ENCODE results near the gene SLC39A9.

The SLC39A9 gene, protein sequence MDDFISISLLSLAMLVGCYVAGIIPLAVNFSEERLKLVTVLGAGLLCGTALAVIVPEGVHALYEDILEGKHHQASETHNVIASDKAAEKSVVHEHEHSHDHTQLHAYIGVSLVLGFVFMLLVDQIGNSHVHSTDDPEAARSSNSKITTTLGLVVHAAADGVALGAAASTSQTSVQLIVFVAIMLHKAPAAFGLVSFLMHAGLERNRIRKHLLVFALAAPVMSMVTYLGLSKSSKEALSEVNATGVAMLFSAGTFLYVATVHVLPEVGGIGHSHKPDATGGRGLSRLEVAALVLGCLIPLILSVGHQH

GRCh38 chr14:69398053-69398817 lies at the start of gene SLC39A9, which contains the start of gene ERH:
TSS of gene SLC39A9 (plus strand) at chr14:69398692. CDS start at chr14:69399370, 678 bp downstream.
TSS of gene ERH (minus strand) at chr14:69398299. CDS start at chr14:69398233, 66 bp downstream.
- DNase-seq (ENCODE audit: low spot score) = peak; percentile 99

DNA sequence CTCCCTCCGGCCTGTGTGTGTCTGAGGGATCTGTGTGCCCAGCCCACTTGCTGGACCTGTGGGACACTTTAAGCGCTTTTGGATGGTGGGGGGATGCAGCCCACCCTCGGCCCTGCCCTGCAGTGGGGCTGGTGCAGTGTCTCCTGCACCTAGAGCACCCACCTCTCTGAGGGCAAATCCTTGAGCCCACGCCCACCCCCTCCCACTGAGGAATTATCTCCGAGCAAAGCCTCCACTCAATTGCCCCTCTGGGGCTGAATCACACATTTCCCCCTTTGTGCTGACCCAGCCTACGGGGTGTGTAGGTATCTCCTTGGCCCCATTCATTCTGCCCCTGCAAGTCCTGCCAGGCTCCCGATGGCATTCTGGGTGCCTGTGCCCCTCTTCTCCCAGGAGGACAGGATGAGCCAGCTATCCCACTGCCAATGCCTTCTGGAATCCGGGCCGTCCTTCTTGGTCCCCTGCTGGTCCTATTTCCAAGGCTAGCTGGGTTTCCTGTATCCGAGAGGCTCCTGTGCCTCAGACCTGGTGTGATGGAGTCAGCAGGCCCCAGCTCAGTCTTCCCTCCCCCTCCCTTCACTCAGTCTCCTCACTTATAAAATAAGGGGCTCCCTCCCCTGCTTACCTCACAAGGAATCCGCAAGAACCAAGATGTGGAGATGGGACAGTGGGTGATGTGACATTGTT lies 49.3 kb upstream of the SLC39A9 start:
- no peak for DNase-seq (ENCODE audit: low spot score)

DNA sequence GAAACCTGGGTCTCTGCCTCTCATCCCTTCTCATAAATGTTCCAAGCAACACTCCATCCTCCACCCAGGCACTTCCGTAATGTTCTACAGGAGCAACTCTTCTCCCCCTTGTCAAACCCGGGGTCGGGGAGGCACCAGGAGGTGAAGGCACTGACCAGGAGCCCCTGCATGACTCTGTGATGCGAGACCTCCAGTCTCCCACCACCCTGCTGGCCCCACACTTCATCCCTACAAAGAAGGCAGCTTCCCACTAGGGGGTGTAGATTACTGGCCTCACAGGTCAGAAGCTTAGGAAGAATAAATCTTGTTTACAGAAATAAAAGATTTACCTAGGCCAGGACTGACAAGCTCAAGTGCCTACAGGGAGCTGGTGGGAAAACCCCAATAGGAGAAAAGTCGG lies 47.6 kb upstream of the SLC39A9 start:
- no peak for DNase-seq (ENCODE audit: low spot score)

DNA sequence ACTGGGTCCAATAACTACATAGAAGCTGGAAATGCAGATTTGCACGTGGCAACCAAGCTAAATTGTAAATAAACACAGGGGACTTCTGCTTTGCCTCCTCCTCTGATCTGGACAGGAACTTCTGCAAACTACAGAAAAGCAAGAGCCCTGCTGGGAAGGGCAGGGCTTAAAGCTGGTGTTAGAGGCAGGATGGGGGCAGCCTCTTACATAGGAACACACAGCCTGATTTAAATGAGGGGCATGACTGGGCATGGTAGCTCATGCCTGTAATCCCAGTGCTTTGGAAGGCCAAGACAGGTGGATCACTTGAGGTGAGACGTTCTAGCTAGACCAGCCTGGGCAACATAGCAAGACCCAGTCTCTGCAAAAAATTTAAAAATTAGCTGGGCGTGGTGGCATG lies 47.1 kb upstream of the SLC39A9 start:
- DNase-seq (ENCODE audit: low spot score) = no peak

GRCh38 chr14:69351911-69352310 lies 46.6 kb upstream of the SLC39A9 start:
- DNase-seq (ENCODE audit: low spot score) = no peak

DNA sequence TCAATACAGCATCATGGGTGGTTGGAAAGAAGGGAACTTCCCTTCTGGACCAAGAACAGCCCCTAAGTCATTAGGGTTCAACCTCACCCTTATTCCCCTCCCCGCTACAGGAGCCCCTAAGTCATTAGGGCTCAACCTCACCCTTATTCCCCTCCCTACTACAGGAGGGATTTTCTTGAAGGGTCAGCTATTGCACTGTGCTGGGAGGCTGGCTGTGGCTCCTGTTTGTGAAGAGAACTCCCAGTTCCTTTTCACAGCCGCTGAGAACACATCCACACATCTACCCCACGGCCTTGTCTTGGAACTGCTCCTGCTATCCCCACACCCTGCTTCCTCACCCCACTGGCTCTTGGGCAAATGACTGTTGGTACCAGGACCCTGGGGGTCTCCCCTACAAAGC lies 45.3 kb upstream of the SLC39A9 start:
- no peak for DNase-seq (ENCODE audit: low spot score)

DNA sequence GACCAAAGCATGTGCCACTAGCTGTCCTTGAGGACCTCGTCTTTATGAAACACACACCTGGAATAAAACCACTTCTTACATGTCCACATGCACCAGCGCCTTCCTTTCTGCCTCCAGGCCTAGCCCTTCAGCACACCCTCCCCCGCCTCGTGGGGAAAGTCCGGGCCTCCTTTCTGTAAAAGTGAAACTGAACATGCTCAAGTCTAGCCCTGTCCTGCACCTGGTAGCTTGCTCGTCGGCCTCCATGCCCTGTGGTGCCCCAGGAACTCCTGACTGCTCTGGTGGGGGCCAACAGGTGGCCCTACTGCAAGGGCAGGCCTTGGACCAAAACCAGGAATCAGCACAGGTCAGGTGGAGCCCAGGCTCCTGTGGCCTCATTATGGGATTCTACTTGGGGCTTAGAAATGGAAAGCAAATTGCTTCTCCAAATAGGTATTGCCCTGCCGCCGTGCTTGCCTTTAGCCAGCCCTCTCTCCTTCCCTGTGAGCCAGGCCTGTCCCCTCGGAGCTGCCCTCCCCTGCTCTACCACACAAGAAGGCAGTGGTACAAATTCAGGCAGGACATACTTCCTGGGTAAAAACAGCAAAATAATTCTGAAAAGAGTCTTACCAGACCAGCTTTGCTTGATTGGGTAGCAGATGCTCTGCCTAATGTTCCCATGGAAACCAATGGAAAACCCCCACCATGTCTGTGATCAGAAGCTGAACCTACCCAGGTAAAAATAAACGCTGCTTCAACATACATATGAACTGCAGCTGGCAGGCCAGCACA lies 43.9 kb upstream of the SLC39A9 start:
- DNase-seq (ENCODE audit: low spot score) = no peak

DNA sequence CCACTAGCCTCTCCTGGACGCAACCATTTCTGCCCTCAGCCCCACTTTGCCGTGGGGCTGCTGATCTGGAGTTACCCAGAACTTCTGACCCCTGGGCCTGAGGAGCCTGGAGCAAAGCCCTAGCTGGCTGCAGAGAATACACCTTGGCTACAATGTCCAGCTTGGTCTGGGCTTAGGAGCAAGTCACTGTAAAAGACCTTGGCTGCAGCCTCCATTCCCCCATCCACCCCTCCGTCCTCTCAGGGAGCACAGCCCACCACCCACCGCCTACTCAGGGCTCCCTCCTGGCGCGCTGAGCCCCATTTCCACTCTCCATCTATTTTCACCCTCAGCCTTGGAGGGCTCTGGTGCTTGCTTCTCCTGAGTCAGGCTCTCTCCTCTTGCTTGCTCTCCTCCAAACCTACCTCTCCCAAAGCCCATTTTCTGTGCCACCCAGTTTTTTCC lies 43.3 kb upstream of the SLC39A9 start:
- DNase-seq (ENCODE audit: low spot score) = no peak

DNA sequence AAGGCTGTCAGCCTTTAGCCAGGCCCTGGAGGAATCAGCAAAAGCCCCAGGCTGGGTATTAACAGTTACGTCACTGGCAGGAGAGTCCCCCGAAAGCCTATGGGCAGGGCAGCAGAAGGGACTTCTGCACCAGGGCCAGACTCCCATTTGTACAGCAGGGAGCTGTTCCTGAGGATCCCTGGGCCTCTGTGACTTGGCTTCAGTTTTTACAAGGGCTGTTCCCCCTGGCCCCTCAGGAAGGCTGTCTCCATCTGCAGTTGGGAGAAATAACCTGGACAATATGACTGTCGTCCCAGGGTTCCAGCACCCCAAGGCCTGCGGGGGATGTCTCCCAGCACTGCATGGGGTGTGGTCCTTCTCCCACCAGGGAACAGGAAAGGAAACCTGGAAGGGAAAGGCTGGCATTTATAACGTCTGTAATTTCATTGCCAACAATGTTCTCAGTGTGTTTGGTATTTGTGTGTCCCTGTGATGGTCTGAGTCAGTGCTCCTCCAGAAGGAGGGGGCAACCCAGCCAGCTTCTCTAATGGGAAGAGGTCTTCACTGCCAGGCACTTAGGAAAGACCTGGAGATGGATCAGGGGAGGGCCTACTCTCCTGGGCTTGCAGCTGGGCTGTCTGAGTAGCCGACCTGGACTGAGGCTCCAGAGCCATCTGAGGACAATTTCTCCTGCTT lies 42.7 kb upstream of the SLC39A9 start:
- DNase-seq (ENCODE audit: low spot score) = no peak

DNA sequence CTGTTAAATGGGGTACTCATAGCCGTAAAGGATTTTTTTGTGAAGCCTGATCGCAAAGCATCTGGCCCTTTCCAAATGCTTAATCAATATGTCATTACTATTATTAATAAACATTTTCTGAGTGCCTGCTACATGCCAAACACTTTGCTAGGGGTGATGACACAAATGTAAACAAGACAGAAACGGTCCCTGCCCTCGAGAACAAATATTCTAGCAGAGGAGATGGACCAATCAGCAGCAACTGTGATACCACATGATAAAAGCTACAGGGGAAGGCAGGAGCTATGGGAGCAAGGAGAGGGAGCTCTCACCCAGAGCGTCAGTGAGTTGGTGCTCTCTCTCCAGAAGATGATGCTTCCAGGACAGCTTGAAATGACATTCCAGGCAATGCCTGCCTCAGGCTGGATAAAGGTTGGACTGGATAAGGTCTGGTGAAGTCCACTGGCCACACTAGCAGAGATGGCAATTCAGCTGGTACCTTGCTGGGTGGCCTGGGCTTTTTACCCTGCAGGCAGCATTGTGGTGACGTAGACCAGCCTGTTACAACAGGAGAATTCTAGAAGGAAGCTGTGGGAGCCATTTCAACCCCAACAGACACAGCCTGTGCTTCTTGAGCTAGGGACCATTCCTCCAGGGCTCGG lies 41.5 kb upstream of the SLC39A9 start:
- no peak for DNase-seq (ENCODE audit: low spot score)

GRCh38 chr14:69357544-69358200 lies 40.8 kb upstream of the SLC39A9 start:
- no peak for DNase-seq (ENCODE audit: low spot score)

DNA sequence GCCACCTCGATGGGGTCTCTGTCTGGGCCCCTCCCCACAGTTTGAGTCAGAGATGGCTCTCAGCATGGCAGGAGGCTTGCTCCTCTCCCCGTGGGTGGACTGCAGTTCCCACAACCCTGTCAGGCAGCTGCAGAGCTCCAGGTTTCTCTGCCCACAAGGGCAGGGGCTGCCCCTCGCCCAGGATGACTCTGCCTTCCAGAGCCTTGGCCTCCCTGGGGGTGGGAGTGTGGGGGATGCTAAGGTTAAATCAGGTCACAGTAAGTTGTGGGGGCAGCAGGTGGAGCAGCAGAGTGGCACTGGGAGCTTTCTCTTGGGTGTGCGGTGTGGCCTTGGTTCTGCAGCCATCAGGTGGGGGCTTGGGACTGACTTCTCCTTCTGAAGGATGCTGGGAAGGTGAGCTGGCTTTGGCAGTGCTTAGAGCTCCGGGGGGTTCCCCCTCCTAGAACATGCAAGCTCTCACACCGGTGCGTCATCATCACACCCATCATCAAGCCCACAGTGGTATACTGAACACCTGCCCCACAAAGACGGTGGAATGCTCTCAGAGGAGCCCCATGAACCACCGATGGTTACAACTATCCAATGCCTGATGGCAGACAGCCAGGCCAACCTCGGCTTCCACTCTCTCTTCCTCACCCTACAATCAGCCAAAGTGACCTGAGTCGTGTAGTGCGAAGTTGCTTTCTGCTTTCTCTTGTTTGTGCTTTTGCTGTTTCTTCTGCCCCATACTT lies 40.1 kb upstream of the SLC39A9 start:
- DNase-seq (ENCODE audit: low spot score) = no peak

GRCh38 chr14:69358966-69359365 lies 39.5 kb upstream of the SLC39A9 start:
- DNase-seq (ENCODE audit: low spot score) = no peak

DNA sequence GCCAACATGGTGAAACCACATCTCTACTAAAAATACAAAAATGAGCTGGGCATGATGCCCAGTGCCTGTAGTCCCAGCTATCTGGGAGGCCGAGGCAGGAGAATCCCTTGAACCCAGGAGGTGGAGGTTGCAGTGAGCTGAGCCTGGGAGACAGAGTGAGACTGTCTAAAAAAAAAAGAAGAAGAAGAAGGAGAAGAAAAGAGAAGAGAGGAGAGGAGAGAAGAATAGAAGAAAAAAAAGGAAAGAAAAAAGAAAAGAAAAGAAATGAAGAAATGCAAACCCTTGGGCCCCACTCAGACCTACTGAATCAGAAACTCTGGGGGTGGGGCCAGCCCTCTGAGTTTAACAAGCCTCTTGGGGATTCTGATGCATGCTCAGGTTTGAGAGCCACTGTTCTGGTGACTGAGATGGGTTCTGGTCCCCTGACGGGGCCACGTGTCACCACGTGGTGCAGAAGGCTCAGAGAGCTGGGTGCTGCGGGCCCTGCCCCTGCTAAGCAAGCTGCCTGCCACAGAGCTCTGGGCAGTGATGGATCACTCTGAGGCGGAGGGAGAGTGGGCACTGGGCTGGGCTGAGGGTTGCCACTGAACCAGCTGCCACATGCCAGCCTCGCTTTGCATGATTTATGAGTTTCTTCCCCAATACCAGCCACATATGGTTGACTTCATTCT lies 37.9 kb upstream of the SLC39A9 start:
- DNase-seq (ENCODE audit: low spot score) = no peak

DNA sequence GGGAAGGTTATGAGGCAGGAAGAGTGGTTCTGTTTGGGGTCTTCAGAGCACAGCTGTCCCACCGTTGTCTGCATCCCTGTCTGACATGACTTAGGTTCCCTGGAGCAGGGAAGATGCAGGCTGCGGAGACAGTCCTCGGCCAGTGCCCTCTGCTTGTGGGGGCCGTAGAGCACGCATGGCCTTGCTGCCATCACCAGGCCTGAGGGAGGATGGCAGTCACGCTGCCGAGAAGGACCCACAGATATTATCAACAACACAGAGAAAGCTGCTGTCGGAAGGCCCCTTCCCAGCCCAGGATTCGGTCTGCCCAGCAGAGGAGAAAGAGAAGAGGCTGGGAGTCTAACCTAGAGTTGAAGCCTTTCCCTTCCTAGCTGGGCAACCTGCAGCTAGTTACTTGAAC lies 35.4 kb upstream of the SLC39A9 start:
- peak; percentile 46 for DNase-seq (ENCODE audit: low spot score)

DNA sequence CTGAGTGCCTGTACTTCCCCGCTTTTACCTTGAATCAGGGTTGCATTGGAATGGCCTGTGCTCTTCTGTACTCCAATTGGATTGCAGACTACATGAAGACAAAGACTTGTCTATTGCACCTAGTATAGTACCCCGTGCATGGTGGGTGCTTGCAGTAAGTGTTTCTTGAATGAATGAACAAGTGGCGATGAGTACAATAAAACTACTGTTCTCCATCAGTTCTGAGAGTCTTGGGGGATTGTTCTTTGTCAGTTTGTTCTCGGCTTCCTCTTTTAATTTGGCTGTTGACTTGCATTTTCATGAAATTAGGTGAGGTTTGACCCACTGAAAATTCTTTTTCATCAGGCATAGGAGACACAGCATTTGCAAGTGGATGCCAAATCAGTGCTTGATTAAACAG lies 34.5 kb upstream of the SLC39A9 start:
- peak; percentile 79 for DNase-seq (ENCODE audit: low spot score)

GRCh38 chr14:69364378-69364777 lies 34.1 kb upstream of the SLC39A9 start:
- DNase-seq (ENCODE audit: low spot score) = no peak

DNA sequence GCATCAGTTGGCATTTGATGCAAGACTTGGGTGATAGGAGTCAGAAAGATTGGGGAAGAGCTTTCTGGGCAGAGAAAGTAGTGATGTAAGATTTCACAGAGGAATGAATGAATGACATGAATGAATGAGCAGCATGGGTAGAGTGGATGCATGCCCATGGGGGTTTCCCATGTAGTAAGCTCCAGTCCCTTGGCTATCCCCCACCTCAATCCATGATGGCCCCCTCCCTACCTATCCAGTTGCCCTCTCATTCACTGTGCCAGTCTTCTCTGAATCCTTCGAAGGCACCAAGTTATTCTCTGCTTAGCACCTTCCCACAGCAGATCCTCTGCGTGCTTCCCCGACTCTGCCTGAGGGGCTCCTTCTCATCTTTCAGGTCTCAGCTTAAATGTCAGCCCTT lies 32.4 kb upstream of the SLC39A9 start:
- no peak for DNase-seq (ENCODE audit: low spot score)

- no peak for DNase-seq (ENCODE audit: low spot score)
Observed at GRCh38 chr14:69366761-69367160, 31.7 kb upstream of the SLC39A9 start.
